GM12872 (cell line): ENCODE measurements around the gene SRPK3.

Source experiments
- TF ChIP-seq, protein P1 (sequence below): IDR thresholded peaks from 3 replicates; pipeline ENCODE4 v1.5.1; 2011; ENCODE audit warnings: low read depth, mild to moderate bottlenecking, low read length, moderate library complexity; ENCODE audit not compliant: insufficient read depth

Gene SRPK3

GRCh38 chrX:153764786-153765137 lies 16.1 kb upstream of the SRPK3 start:
- TF ChIP-seq, protein P1, sequence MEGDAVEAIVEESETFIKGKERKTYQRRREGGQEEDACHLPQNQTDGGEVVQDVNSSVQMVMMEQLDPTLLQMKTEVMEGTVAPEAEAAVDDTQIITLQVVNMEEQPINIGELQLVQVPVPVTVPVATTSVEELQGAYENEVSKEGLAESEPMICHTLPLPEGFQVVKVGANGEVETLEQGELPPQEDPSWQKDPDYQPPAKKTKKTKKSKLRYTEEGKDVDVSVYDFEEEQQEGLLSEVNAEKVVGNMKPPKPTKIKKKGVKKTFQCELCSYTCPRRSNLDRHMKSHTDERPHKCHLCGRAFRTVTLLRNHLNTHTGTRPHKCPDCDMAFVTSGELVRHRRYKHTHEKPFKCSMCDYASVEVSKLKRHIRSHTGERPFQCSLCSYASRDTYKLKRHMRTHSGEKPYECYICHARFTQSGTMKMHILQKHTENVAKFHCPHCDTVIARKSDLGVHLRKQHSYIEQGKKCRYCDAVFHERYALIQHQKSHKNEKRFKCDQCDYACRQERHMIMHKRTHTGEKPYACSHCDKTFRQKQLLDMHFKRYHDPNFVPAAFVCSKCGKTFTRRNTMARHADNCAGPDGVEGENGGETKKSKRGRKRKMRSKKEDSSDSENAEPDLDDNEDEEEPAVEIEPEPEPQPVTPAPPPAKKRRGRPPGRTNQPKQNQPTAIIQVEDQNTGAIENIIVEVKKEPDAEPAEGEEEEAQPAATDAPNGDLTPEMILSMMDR, result no peak

DNA sequence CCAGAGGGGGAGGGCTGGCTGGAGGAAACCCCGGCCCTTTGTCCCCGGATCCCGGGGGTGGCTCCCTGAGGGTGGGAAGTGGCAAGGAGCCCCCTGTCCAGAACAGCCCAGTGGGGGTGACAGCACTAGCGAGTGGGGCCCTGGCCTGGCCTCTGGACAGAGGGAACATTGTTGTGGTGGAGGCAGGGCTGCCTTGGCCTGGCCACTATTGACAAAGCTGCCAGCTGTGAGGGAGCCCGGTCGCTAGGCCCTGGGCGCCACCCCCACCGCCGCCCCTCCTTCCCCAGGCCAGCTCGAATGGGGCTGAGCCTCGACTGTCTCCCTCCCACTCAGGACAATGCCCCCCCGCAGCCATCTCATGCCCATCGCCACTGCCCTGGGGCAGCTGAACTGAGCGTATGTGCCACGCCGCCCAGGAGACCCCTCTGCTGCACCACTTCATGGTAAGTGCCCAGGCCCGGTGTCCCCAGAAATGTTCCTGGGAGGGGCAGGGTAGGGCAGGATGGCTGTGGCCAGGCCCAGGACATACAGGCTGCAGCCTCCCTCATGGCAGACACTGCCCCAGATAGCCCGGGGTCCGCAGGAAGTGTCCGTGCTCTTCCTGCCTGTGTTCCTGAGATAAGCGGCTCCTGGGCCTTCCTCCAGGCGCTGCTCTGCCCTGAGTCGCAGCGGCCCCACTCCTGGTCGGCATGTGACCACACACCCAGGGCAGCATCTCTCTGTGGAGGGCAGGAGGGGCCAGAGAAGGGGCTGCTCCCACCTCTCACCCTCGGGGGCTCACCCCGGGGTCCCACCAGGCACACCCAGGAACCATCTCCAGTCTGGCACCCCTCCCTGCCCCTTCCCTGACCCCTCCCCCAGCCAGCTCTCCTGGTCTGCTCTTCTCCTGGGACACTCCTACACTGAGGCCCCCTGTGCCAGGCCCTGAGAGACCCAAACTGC lies 15.4 kb upstream of the SRPK3 start:
- TF ChIP-seq, protein P1, result no peak

GRCh38 chrX:153766098-153766817 lies 14.6 kb upstream of the SRPK3 start:
- TF ChIP-seq, protein P1, result no peak

GRCh38 chrX:153766871-153767673 lies 13.8 kb upstream of the SRPK3 start:
- TF ChIP-seq, protein P1, result no peak

GRCh38 chrX:153767674-153768055 lies 13.2 kb upstream of the SRPK3 start:
- TF ChIP-seq, protein P1, result no peak

GRCh38 chrX:153768311-153769157 lies 12.3 kb upstream of the SRPK3 start:
- TF ChIP-seq, protein P1, result peak; percentile 26; the same call in 1 of the 3 replicates
